ENCODE measurements around the gene RAB3B.
A peak's percentile ranks its signal among the peaks of the same experiment; 100 is the strongest.
"Not testable (repeated sequence)": the region's sequence is repeated elsewhere in the genome, so short reads cannot be mapped to it uniquely, and the experiment has no call there.

RAB3B gene

DNA sequence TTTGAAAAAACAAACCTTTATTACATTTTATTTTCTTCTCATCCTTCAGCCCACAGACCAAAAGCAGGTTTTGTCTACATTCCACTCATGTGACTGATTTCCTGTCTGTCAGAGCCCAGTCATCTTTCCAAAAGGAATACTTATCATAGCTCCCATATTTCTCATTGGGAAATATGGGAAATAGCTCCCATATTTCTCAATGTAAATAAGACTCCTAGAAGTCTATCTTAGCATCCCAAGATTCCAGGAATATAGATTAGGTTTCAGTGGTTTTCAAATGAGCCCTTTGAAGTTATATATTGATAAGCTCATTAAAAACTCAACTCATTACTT lies 92.8 kb downstream of the RAB3B start:
- DNase-seq (ENCODE audit: low spot score in 2 of 2) (no peak), ATAC-seq (no peak)
- Mint-ChIP-seq H3K9me3 (no peaks in the 10 kb centered on the region), H3K4me3 (no peak overlapping the region), H3K27ac (no peak overlapping the region), H3K36me3 (no peaks in the 10 kb centered on the region), H3K4me1 (no peaks in the 10 kb centered on the region)

DNA sequence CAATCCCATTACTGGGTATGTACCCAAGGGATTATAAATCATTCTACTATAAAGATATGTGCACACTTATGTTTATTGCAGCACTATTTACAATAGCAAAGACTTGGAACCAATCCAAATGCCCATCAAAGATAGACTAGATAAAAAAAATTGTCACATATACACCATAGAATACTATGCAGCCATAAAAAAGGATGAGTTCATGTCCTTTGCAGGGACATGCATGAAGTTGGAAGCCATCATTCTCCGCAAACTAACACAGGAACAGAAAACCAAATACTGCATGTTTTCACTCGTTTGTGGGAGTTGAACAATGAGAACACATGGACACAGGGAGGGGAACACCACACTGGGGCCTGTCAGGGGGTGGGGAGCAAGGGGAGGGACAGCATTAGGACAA lies 95.8 kb downstream of the RAB3B start:
- not testable (repeated sequence) for H3K4me3 Mint-ChIP-seq; H3K9me3 Mint-ChIP-seq; H3K27ac Mint-ChIP-seq; H3K36me3 Mint-ChIP-seq; H3K4me1 Mint-ChIP-seq; DNase-seq (ENCODE audit: low spot score in 2 of 2); ATAC-seq

DNA sequence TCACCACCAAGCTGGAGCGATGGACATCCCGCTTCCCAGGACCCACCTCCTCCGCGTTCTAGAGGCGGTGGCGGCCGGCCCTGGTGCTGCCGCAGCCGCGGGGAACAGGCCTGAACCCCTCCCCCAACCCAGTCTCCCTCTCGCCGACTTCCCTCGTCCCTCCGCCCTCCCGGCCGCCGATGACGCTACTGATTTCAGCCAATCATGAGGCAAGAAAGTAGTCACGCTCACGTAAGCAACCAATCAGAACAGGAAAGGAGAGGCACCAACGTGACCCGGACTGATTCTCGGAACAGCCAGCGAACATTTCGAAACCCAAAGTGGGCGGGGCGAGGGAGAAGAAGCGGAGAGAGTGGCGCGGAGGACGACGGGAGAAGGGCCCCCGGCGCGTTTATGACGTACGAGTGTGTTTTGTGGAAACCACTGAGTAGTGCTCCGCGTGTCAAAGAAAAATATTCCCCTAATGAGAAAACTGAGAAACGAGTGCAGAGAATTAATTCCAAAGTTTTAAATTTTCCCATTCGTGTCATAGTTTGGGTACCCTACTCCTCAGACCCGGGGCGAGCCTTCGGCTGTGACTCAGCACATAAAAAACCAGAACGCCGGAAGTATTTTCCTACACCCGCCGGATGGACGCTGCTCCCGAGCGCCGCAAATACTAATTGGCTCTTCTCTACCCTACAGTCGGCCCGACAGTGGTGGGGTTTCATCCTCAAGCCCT lies 111.7 kb downstream of the RAB3B start, which contains the start of gene NRDC:
Gene NRDC, minus strand, starts transcription at position 112 of the 721 bp plus-strand sequence. CDS start 112 bp downstream, outside the sequence.
- Mint-ChIP-seq H3K4me1 (peaks cover 19% of the 10 kb centered on the region), H3K27ac (no peak within 1 kb of the TSS), H3K4me3 (no peak within 1 kb of the TSS), H3K9me3 (no peaks in the 10 kb centered on the region), H3K36me3 (peaks cover 16% of the 10 kb centered on the region)
- ATAC-seq (peak; percentile 97), DNase-seq (ENCODE audit: low spot score in 2 of 2) (peak; percentile 95 to 99)

DNA sequence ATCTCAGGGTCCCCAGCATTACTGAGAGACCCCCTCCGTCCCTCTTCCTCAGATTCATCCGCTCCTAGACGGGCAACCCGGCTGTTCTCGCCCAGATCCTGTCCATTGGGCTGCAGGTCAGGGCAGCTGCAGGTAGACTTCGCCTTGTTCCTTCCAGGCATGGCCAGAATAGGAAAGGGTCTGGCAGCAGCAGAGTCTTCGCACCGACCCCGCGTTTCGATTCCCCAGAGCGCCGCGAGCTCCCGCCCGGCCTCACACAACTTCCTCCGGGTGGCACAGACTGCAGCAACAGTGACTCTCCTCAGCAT lies 112.2 kb downstream of the RAB3B start:
- no peak overlapping the region for H3K27ac Mint-ChIP-seq
- no peak for ATAC-seq
- H3K36me3 Mint-ChIP-seq = peaks cover 21% of the 10 kb centered on the region
- peaks cover 19% of the 10 kb centered on the region for H3K4me1 Mint-ChIP-seq
- H3K4me3 Mint-ChIP-seq = no peak overlapping the region
- H3K9me3 Mint-ChIP-seq = no peaks in the 10 kb centered on the region
- DNase-seq (ENCODE audit: low spot score in 2 of 2) = no peak

DNA sequence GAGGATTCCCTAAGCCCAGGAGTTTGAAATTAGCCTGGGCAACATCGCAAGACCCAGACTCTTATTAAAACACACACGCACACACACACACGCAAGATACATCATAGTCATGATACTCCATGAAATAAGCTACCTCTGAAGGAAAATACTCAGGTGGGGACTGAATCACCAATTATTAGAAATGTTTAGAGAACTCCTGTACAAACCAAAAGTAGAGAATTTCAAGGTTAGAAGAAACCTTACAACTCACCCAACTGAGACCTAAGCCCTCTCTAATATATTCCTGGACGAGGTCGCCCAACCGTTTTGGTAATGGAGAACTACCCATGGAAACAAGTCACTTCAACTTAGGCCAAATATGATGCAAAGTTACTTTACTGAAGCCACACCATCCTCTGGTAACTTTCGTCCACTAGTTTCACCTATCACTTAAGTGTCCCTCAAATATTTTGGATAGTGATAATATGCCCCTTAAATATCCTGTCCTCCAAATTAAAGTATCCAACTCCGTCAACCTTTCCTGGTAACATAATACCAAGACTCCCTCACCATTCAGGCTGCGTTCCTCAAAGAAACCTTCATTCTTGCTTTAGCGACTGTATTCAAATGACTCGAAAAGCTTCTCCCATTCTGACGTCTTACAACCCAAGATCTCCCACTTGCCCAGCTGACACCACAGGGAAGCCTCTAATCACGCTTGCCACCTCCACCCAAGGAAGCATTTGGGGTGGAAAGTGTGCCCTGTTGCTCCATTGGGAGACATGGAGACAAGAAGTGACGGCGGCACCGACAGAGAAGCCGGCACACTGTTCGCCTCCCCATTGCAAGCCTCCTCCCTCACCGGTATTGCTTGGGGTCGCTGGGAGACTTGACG lies 112.8 kb downstream of the RAB3B start:
- Mint-ChIP-seq H3K4me3 (no peak overlapping the region), H3K4me1 (peaks cover 19% of the 10 kb centered on the region), H3K27ac (no peak overlapping the region), H3K36me3 (peaks cover 27% of the 10 kb centered on the region), H3K9me3 (no peaks in the 10 kb centered on the region)
- ATAC-seq = peak; percentile 0
- peak in 1 of 2 donors; percentile 11 for DNase-seq (ENCODE audit: low spot score in 2 of 2)

DNA sequence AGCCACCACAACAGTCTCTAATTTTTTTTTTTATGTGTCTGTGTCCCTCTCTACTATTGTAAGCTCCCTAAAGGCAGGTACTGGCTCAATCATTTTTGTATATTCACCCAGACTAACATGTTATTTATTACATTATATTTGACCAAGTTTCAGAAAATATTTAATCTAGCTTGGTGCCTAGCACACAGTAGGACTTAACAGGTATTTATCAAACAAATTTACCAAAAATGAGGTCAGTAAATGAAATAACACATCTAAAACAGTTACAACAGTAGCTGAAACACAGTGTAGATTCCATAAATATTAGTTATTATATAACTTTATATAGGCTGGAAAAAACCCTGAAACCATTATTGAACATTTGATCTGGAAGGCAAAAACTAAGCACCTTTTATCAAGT lies 114.7 kb downstream of the RAB3B start:
- peaks cover 34% of the 10 kb centered on the region for H3K4me1 Mint-ChIP-seq
- H3K27ac Mint-ChIP-seq = no peak overlapping the region
- no peak for DNase-seq (ENCODE audit: low spot score in 2 of 2)
- peaks cover 33% of the 10 kb centered on the region for H3K36me3 Mint-ChIP-seq
- H3K9me3 Mint-ChIP-seq = no peaks in the 10 kb centered on the region
- ATAC-seq = no peak
- H3K4me3 Mint-ChIP-seq = peak overlapping the region; percentile 45

DNA sequence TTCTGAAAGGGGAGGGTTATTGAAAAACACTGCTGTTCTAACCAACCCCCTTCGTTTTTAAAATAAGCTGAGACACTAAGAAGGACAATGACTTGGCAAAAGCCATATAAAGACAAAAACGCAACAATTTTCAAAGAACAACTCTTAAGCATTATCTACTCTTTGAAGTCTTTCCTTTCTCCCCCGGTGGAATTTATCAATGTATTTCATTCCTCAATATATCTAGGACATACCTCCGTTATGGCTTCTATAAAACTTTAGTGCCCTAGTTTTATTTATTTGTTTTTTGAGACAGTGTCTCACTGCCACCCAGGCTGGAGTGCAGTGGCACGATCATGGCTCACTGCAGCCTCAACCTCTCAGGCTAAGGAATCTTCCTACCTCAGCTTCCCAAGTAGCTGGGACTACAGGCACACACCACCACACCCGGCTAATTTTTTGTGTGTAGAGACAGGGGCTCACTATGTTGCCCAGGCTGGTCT lies 115.2 kb downstream of the RAB3B start:
- H3K27ac Mint-ChIP-seq = no peak overlapping the region
- peaks cover 39% of the 10 kb centered on the region for H3K4me1 Mint-ChIP-seq
- ATAC-seq = no peak

DNA sequence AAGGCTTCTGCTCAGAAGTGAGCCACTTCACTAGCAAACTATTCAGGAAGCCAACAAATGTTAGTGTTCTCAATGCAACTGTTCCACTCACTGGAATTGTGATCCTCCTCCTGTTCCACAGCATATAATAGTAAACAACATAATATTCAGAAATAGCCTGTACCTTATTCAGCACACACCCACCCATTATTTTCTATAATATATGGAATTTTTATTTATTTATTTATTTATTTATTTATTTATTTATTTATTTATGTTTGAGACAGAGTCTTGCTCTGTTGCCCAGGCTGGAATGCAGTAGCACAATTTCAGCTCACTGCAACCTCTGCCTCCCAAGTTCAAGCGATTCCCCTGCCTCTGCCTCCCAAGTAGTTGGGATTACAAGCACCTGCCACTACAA lies 117.2 kb downstream of the RAB3B start:
- not testable (repeated sequence) for H3K27ac Mint-ChIP-seq; ATAC-seq; H3K4me3 Mint-ChIP-seq; DNase-seq (ENCODE audit: low spot score in 2 of 2); H3K9me3 Mint-ChIP-seq
- peaks cover 33% of the 10 kb centered on the region for H3K36me3 Mint-ChIP-seq
- peaks cover 44% of the 10 kb centered on the region for H3K4me1 Mint-ChIP-seq

More for the DNA sequence above, 115.2 kb downstream of the RAB3B start:
- no peak for DNase-seq (ENCODE audit: low spot score in 2 of 2)
- H3K4me3 Mint-ChIP-seq = peak overlapping the region; percentile 45
- H3K36me3 Mint-ChIP-seq = peaks cover 33% of the 10 kb centered on the region
- no peaks in the 10 kb centered on the region for H3K9me3 Mint-ChIP-seq

DNA sequence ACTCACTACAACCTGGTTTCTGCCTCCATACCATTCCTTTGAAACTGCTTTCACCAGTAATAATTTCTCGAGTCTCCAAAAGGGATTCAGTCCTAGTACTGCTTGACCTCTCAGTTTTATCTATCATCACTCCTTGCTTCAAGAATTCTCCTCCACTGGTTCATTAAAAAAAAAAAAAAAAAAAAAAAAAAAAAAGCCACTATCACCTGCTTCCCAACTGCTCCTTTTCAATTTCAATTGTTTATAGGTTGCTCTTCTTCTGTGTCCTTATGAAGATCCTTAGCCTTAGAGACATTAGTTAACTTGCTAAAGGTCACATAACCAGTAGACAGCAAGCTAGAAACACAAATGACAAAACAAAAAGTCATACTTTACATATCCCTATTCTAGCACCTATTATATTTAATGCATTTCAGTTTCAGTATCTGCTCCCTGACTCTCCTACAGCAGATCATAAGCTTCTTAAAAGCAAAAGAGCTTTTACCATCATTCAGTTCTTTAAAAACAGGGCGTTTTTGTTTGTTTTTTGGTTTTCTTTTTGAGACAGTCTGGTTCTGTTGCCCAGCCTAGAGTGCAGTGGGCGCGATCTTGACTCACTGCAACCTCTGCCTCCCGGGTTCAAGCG lies 119.0 kb downstream of the RAB3B start:
- ATAC-seq (no peak), DNase-seq (ENCODE audit: low spot score in 2 of 2) (no peak)
- H3K27ac Mint-ChIP-seq = no peak overlapping the region
- H3K36me3 Mint-ChIP-seq = peaks cover 33% of the 10 kb centered on the region
- no peak overlapping the region for H3K4me3 Mint-ChIP-seq
- no peaks in the 10 kb centered on the region for H3K9me3 Mint-ChIP-seq
- H3K4me1 Mint-ChIP-seq = peaks cover 60% of the 10 kb centered on the region

DNA sequence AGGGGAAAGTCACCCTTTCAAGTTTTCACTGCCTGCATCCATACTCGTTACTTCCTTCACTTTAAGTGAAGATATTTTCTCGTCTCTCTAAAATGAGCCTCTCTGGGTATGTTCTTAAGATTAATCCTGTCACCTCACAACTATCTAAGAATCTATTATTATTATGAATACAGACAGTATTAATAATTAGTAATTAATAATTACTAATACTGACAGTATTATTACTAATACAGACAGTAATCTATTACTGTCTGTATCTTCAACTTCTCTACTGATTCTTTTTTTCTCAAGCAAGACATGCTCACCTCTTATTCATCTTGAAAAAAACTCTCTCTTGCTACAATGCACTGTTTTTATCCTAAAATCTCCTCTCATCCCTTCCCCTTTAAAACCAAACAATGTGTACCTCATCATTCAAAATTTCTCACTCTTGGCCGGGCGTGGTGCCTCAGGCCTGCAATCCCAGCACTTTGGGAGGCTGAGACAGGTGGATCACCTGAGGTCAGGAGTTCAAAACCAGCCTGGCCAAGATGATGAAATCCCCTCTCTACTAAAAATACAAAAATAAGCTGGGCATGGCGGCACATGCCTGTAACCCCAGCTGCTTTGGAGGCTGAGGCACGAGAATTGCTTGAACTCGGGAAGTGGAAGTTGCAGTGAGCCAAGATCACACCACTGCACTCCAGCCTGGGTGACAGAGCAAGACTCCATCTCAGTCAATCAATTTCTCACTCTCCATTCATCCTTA lies 119.7 kb downstream of the RAB3B start:
- H3K27ac Mint-ChIP-seq = no peak overlapping the region

DNA sequence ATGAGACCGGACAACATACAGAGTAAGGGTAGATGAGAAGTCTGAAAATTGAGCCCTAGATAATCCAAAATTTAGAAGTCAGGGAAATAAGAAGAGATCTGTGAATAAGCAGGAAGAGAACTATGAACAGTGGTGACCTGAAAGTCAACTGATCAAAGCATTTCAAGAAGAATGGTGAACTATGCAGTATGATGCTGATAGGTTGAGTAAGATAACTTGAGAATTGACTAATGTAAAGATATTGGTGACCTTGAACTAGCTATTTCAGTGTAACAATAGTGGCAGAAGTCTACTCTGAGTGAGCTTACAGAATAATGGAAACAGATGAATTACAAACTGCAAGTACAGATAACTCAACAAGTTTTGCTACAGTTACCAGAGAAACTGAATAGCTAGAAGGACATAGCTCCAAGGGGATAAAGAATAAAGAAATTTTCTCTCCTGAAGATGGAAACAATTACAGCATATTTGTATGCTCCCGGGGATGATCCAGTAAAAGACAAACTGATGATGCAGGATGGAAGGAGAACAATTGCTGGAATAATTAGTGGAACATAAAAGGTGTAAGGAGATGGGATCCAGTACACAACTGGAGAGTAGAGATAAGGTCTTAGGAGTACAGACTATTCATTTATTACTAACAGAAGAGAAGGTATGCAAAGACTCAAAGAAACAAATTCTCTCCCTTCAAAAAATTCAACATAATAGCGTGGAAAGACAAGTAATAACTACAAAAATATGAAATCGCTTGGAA lies 122.8 kb downstream of the RAB3B start:
- Mint-ChIP-seq H3K4me1 (peaks cover 52% of the 10 kb centered on the region), H3K4me3 (no peak overlapping the region), H3K36me3 (peaks cover 24% of the 10 kb centered on the region), H3K9me3 (no peaks in the 10 kb centered on the region), H3K27ac (peak overlapping the region; percentile 3)
- ATAC-seq = peak; percentile 58
- no peak for DNase-seq (ENCODE audit: low spot score in 2 of 2)

More for the DNA sequence above, 119.7 kb downstream of the RAB3B start:
- no peak for DNase-seq (ENCODE audit: low spot score in 2 of 2)
- Mint-ChIP-seq H3K4me3 (no peak overlapping the region), H3K9me3 (no peaks in the 10 kb centered on the region), H3K4me1 (peaks cover 59% of the 10 kb centered on the region), H3K36me3 (peaks cover 33% of the 10 kb centered on the region)
- ATAC-seq = no peak

DNA sequence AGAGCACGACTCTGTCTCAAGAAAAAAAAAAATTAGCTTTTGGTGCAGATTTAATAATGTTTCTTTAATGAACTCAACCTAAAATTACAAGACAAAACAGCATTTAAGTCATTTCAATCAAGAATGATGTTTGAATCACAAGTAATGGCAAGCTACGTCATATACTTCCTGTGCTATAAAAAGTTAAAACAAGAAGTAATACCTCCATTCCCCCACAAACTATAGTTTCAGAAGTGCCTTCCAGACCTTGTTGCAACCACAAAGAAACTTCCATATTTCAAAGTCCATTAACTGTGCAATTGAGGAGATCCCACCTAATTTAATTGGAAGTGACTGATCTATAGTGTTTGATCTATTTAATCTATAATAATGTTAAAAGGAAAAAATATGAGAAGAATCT lies 127.1 kb downstream of the RAB3B start:
- Mint-ChIP-seq H3K27ac (no peak overlapping the region), H3K4me3 (no peak overlapping the region), H3K36me3 (peaks cover 23% of the 10 kb centered on the region), H3K4me1 (peaks cover 47% of the 10 kb centered on the region), H3K9me3 (no peaks in the 10 kb centered on the region)
- ATAC-seq (no peak), DNase-seq (ENCODE audit: low spot score in 2 of 2) (no peak)

DNA sequence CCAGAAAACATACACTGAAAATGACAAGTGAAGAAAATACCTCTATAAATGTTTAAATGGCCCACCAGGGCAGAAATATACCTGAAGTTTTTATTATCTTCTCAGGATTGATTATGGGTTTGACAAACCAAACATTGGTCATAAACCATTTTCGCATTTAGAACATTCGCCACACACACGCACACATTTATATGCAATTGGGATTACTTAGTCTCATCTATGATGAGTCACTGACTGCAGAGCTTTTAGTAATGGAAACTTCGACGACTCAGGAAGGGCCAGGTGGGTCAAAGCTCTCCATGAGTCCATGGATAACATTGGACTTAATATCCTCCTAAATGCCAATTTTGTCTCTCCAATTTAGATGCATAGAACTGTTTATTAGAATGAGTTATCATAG lies 128.8 kb downstream of the RAB3B start:
- Mint-ChIP-seq H3K27ac (no peak overlapping the region), H3K36me3 (peaks cover 23% of the 10 kb centered on the region), H3K4me1 (peaks cover 30% of the 10 kb centered on the region), H3K4me3 (no peak overlapping the region), H3K9me3 (no peaks in the 10 kb centered on the region)
- DNase-seq (ENCODE audit: low spot score in 2 of 2) = no peak
- no peak for ATAC-seq

DNA sequence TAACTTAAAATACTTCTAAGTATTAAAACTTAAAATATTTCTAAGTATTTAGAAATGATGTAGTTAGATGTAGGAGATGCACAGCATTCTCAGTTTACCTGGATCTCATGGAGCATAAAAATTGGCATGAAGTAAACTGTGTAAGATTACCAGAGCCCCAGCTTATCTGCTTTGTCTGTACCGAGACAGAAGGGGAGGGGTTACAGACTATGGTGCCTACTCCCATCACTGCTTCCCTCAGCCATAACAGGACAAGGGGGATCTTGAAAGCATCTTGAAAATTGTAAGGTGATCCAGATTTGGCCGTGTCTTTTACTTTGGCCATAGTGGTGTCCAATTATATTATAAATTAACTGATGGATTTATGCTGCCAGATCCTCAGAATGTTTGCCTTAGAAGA lies 130.8 kb downstream of the RAB3B start:
- peaks cover 36% of the 10 kb centered on the region for H3K36me3 Mint-ChIP-seq
- no peaks in the 10 kb centered on the region for H3K9me3 Mint-ChIP-seq
- no peak overlapping the region for H3K4me3 Mint-ChIP-seq
- no peak for ATAC-seq
- DNase-seq (ENCODE audit: low spot score in 2 of 2) = no peak
- H3K27ac Mint-ChIP-seq = no peak overlapping the region
- H3K4me1 Mint-ChIP-seq = peaks cover 37% of the 10 kb centered on the region

Measured in stimulated activated effector memory CD8-positive, alpha-beta T cell treated with anti-CD3 and anti-CD28 coated beads, Interleukin-12 subunit alpha, Interleukin-12 subunit beta, amount 100 ng/mL, for 72 hours (primary cell).